ENCODE measurements around the gene CCN2.

CCN2 gene

GRCh38 chr6:131972741-131973140, 21.6 kb upstream of the CCN2 start:
- no peaks in the 10 kb centered on the region for H3K9me3 ChIP-seq (ENCODE audit: low read depth, low read length)
- H3K27ac ChIP-seq: no peak overlapping the region
- H3K4me3 ChIP-seq: no peak overlapping the region
- no peak overlapping the region for H3K9ac ChIP-seq (ENCODE audit: insufficient read length)
- no peaks in the 10 kb centered on the region for H3K36me3 ChIP-seq (ENCODE audit: insufficient read depth, low read length)
- no peak for DNase-seq (ENCODE audit: low read depth, low spot score)
- TF ChIP-seq FOXP2 (optimal IDR thresholded peaks at IDR 0.05; ENCODE audit: control extremely low read depth, extremely low read length, insufficient read depth): no peak
- no peak for TF ChIP-seq POLR2AphosphoS5 (IDR thresholded peaks at IDR 0.05; ENCODE audit: borderline replicate concordance, low read depth, low read length)
- TF ChIP-seq EZH2 (IDR thresholded peaks at IDR 0.05): no peak

- no peak overlapping the region for H3K27ac ChIP-seq
- H3K4me3 ChIP-seq: no peak overlapping the region
- no peak for DNase-seq (ENCODE audit: low read depth, low spot score)
- TF ChIP-seq EZH2 (IDR thresholded peaks at IDR 0.05): no peak
- TF ChIP-seq POLR2AphosphoS5 (IDR thresholded peaks at IDR 0.05; ENCODE audit: borderline replicate concordance, low read depth, low read length): no peak
- TF ChIP-seq FOXP2 (optimal IDR thresholded peaks at IDR 0.05; ENCODE audit: control extremely low read depth, extremely low read length, insufficient read depth): no peak
- H3K36me3 ChIP-seq (ENCODE audit: insufficient read depth, low read length): no peaks in the 10 kb centered on the region
- no peaks in the 10 kb centered on the region for H3K9me3 ChIP-seq (ENCODE audit: low read depth, low read length)
- no peak overlapping the region for H3K9ac ChIP-seq (ENCODE audit: insufficient read length)
Observed at GRCh38 chr6:131970076-131970859, 19.1 kb upstream of the CCN2 start.

GRCh38 chr6:131968656-131969055, 17.5 kb upstream of the CCN2 start:
- Histone ChIP-seq H3K36me3 (ENCODE audit: insufficient read depth, low read length) (no peaks in the 10 kb centered on the region), H3K9ac (ENCODE audit: insufficient read length) (no peak overlapping the region), H3K9me3 (ENCODE audit: low read depth, low read length) (no peaks in the 10 kb centered on the region), H3K4me3 (no peak overlapping the region), H3K27ac (no peak overlapping the region)
- no peak for DNase-seq (ENCODE audit: low read depth, low spot score)
- TF ChIP-seq EZH2 (IDR thresholded peaks at IDR 0.05) (no peak), FOXP2 (optimal IDR thresholded peaks at IDR 0.05; ENCODE audit: control extremely low read depth, extremely low read length, insufficient read depth) (no peak), POLR2AphosphoS5 (IDR thresholded peaks at IDR 0.05; ENCODE audit: borderline replicate concordance, low read depth, low read length) (no peak)

- H3K9ac ChIP-seq (ENCODE audit: insufficient read length): no peak overlapping the region
- TF ChIP-seq POLR2AphosphoS5 (IDR thresholded peaks at IDR 0.05; ENCODE audit: borderline replicate concordance, low read depth, low read length): no peak
- TF ChIP-seq EZH2 (IDR thresholded peaks at IDR 0.05): no peak
- TF ChIP-seq FOXP2 (optimal IDR thresholded peaks at IDR 0.05; ENCODE audit: control extremely low read depth, extremely low read length, insufficient read depth): no peak
- no peak for DNase-seq (ENCODE audit: low read depth, low spot score)
Observed at GRCh38 chr6:131967948-131968347, 16.8 kb upstream of the CCN2 start.

GRCh38 chr6:131966443-131966842, 15.3 kb upstream of the CCN2 start:
- TF ChIP-seq FOXP2 (optimal IDR thresholded peaks at IDR 0.05; ENCODE audit: control extremely low read depth, extremely low read length, insufficient read depth) (no peak), EZH2 (IDR thresholded peaks at IDR 0.05) (no peak), POLR2AphosphoS5 (IDR thresholded peaks at IDR 0.05; ENCODE audit: borderline replicate concordance, low read depth, low read length) (no peak)
- Histone ChIP-seq H3K9ac (ENCODE audit: insufficient read length) (no peak overlapping the region), H3K36me3 (ENCODE audit: insufficient read depth, low read length) (no peaks in the 10 kb centered on the region), H3K9me3 (ENCODE audit: low read depth, low read length) (no peaks in the 10 kb centered on the region), H3K27ac (no peak overlapping the region), H3K4me3 (no peak overlapping the region)
- no peak for DNase-seq (ENCODE audit: low read depth, low spot score)

More at GRCh38 chr6:131967948-131968347, 16.8 kb upstream of the CCN2 start:
- no peak overlapping the region for H3K4me3 ChIP-seq
- H3K27ac ChIP-seq: no peak overlapping the region
- H3K9me3 ChIP-seq (ENCODE audit: low read depth, low read length): no peaks in the 10 kb centered on the region
- H3K36me3 ChIP-seq (ENCODE audit: insufficient read depth, low read length): no peaks in the 10 kb centered on the region

GRCh38 chr6:131963063-131963462, 11.9 kb upstream of the CCN2 start:
- H3K9ac ChIP-seq (ENCODE audit: insufficient read length): no peak overlapping the region
- H3K27ac ChIP-seq: no peak overlapping the region
- no peak overlapping the region for H3K4me3 ChIP-seq
- no peaks in the 10 kb centered on the region for H3K36me3 ChIP-seq (ENCODE audit: insufficient read depth, low read length)
- no peak for DNase-seq (ENCODE audit: low read depth, low spot score)
- no peaks in the 10 kb centered on the region for H3K9me3 ChIP-seq (ENCODE audit: low read depth, low read length)
- TF ChIP-seq EZH2 (IDR thresholded peaks at IDR 0.05) (no peak), FOXP2 (optimal IDR thresholded peaks at IDR 0.05; ENCODE audit: control extremely low read depth, extremely low read length, insufficient read depth) (no peak), POLR2AphosphoS5 (IDR thresholded peaks at IDR 0.05; ENCODE audit: borderline replicate concordance, low read depth, low read length) (no peak)

- H3K4me3 ChIP-seq: no peak overlapping the region
- H3K9ac ChIP-seq (ENCODE audit: insufficient read length): no peak overlapping the region
- no peak overlapping the region for H3K27ac ChIP-seq
- H3K36me3 ChIP-seq (ENCODE audit: insufficient read depth, low read length): no peaks in the 10 kb centered on the region
- no peak for DNase-seq (ENCODE audit: low read depth, low spot score)
- TF ChIP-seq FOXP2 (optimal IDR thresholded peaks at IDR 0.05; ENCODE audit: control extremely low read depth, extremely low read length, insufficient read depth) (no peak), EZH2 (IDR thresholded peaks at IDR 0.05) (no peak), POLR2AphosphoS5 (IDR thresholded peaks at IDR 0.05; ENCODE audit: borderline replicate concordance, low read depth, low read length) (no peak)
- H3K9me3 ChIP-seq (ENCODE audit: low read depth, low read length): no peaks in the 10 kb centered on the region
Observed at GRCh38 chr6:131960371-131961133, 9.4 kb upstream of the CCN2 start.
